ENCODE data around the gene HOXA7. TPM values are rescaled to one million over a fixed set of nuclear protein-coding genes. Genes with fewer than 3 reads are reported as not detected.

HOXA7 gene
- total and polyA plus RNA-seq, 4 donors, result 1.0 to 2.2 (median 1.4) TPM

DNA sequence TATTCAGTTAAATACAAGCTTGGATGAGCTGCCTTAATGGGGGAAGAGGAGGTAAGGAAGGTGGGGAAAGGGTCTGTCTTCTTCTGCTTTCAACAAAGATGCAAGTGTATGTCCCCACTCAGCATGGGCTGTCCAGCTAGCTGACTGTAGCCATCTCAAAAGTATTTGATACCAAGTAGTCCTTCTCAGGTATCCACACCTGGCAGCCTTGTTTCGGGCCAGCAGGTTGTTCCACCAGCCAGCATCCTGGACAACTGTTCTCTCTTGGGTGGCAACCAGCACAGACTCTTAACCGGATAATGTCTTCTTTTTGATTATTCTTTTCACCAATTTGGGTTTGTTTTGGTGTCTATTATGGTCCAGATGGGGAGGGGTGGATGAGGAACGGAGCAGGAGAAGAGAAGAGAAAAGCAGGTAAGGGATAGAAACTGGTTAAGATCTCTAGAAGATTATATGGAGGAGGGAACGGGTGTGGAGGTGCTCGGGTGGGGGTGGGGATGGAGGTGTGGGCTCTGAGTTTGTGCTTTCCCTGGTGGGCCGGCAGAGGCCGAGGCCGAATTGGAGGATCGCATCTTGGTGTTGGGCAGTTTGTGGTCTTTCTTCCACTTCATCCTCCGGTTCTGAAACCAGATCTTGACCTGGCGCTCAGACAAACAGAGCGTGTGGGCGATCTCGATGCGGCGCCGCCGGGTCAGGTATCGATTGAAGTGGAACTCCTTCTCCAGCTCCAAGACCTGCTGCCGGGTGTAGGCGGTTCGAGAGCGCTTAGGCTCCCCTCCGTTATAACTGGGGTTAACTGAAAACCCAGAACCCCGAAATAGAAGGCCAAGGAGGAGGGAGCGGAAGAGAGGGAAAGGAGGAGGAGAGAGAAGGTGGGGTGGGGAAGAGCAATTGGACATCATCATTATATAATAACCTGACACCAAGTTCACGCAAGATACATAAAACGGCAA lies 27.4 kb downstream of the HOXA7 start:
- peak overlapping the region; percentile 78 for H3K4me3 ChIP-seq
- DNase-seq (peak in 1 of 3 donors; percentile 43), ATAC-seq (ENCODE audit: insufficient read depth, low FRiP score) (no peak)
- no peak for TF ChIP-seq CTCF (IDR thresholded peaks at IDR 0.05; ENCODE audit: control extremely low read depth, extremely low read depth)
- H3K9ac ChIP-seq (ENCODE audit: insufficient read depth in 1 of 2, low read length in 2 of 2), result peak overlapping the region in 1 of 2 donors; percentile 92
- 41 to 57% methylated on average over 28 of the region's 28 CpGs for WGBS, 2 donors
- H3K36me3 ChIP-seq (ENCODE audit: control insufficient read depth in 4 of 4, insufficient read depth in 4 of 4, low read length in 4 of 4), result peaks cover 0 to 20% (median 9%) of the 10 kb centered on the region in 4 donors
- no peaks in the 10 kb centered on the region for H3K9me3 ChIP-seq (ENCODE audit: control insufficient read depth in 4 of 4, insufficient read depth in 3 of 4, low read length in 3 of 4)
- H3K4me1 ChIP-seq (ENCODE audit: control insufficient read depth in 5 of 5, insufficient read depth in 5 of 5, low read length in 5 of 5), result peaks cover 4 to 86% (median 11%) of the 10 kb centered on the region in 5 donors
- H3K27me3 ChIP-seq (ENCODE audit: control insufficient read depth in 3 of 3, insufficient read depth in 3 of 3, low read length in 2 of 3), result peaks cover 0 to 76% (median 10%) of the 10 kb centered on the region in 3 donors
- peak overlapping the region in 1 of 2 donors; percentile 95 for H3K27ac ChIP-seq (ENCODE audit: low read depth in 1 of 2, low read length in 1 of 2)

- peaks cover 4 to 84% (median 7%) of the 10 kb centered on the region in 5 donors for H3K4me1 ChIP-seq (ENCODE audit: control insufficient read depth in 5 of 5, insufficient read depth in 5 of 5, low read length in 5 of 5)
- peak overlapping the region in 1 of 2 donors; percentile 30 for H3K27ac ChIP-seq (ENCODE audit: low read depth in 1 of 2, low read length in 1 of 2)
- no peak overlapping the region for H3K4me3 ChIP-seq
- no peak for TF ChIP-seq CTCF (IDR thresholded peaks at IDR 0.05; ENCODE audit: control extremely low read depth, extremely low read depth)
- 37 to 56% methylated on average over 2 of the region's 2 CpGs for WGBS, 2 donors
- peaks cover 0 to 76% (median 7%) of the 10 kb centered on the region in 3 donors for H3K27me3 ChIP-seq (ENCODE audit: control insufficient read depth in 3 of 3, insufficient read depth in 3 of 3, low read length in 2 of 3)
- H3K9ac ChIP-seq (ENCODE audit: insufficient read depth in 1 of 2, low read length in 2 of 2), result peak overlapping the region in 1 of 2 donors; percentile 92
- ATAC-seq (ENCODE audit: insufficient read depth, low FRiP score), result no peak
- no peaks in the 10 kb centered on the region for H3K9me3 ChIP-seq (ENCODE audit: control insufficient read depth in 4 of 4, insufficient read depth in 3 of 4, low read length in 3 of 4)
- H3K36me3 ChIP-seq (ENCODE audit: control insufficient read depth in 4 of 4, insufficient read depth in 4 of 4, low read length in 4 of 4), result peaks cover 0 to 20% (median 5%) of the 10 kb centered on the region in 4 donors
- peak; percentile 90 to 99 (median 99) for DNase-seq
Measured at GRCh38 chr7:27128034-27128433, 28.4 kb downstream of the HOXA7 start.

GRCh38 chr7:27126596-27127327 lies 29.7 kb downstream of the HOXA7 start:
- no peak for TF ChIP-seq CTCF (IDR thresholded peaks at IDR 0.05; ENCODE audit: control extremely low read depth, extremely low read depth)
- peak in 1 of 3 donors; percentile 71 for DNase-seq
- ATAC-seq (ENCODE audit: insufficient read depth, low FRiP score), result no peak
- H3K36me3 ChIP-seq (ENCODE audit: control insufficient read depth in 4 of 4, insufficient read depth in 4 of 4, low read length in 4 of 4), result peaks cover 0 to 25% (median 5%) of the 10 kb centered on the region in 4 donors
- no peak overlapping the region for H3K4me3 ChIP-seq
- H3K27me3 ChIP-seq (ENCODE audit: control insufficient read depth in 3 of 3, insufficient read depth in 3 of 3, low read length in 2 of 3), result peaks cover 0 to 76% (median 7%) of the 10 kb centered on the region in 3 donors
- H3K27ac ChIP-seq (ENCODE audit: low read depth in 1 of 2, low read length in 1 of 2), result no peak overlapping the region
- peaks cover 3 to 84% (median 7%) of the 10 kb centered on the region in 5 donors for H3K4me1 ChIP-seq (ENCODE audit: control insufficient read depth in 5 of 5, insufficient read depth in 5 of 5, low read length in 5 of 5)
- peaks cover 0 to 2% (median 0%) of the 10 kb centered on the region in 4 donors for H3K9me3 ChIP-seq (ENCODE audit: control insufficient read depth in 4 of 4, insufficient read depth in 3 of 4, low read length in 3 of 4)
- 38 to 69% methylated on average over 3 of the region's 3 CpGs for WGBS, 2 donors
- peak overlapping the region in 1 of 2 donors; percentile 92 for H3K9ac ChIP-seq (ENCODE audit: insufficient read depth in 1 of 2, low read length in 2 of 2)
